Natural killer cell (primary cell): Measurements from ENCODE around the gene TRIM2. TPM values are rescaled to one million over a fixed set of nuclear protein-coding genes. Genes with fewer than 3 reads are reported as not detected.

Experiments
- ATAC-seq, 3 donors: fragments of 150-1000 bp in 2 of 3; fragments of 200-7000 bp in 1 of 3; cut with Tn5 transposase; 1 replicate in 1 of 3; 2 replicates in 2 of 3; pipeline ENCODE4 v1.10.0; 2021; ENCODE audit warnings: mild to moderate bottlenecking in 2 of 3, moderate library complexity in 2 of 3
- DNase-seq, 2 donors: peaks; one replicate each; pipeline versions ENCODE4 v3.0.0 to v3.0.0-alpha.2; 2013 to 2021; ENCODE audit warnings: mixed read lengths in 1 of 2
- H3K27ac ChIP-seq: one replicate; pipeline ENCODE4 v1.5.1; 2013; ENCODE audit warnings: mild to moderate bottlenecking, low read length
- H3K27me3 ChIP-seq: one replicate; pipeline ENCODE4 v1.6.1; 2013; ENCODE audit warnings: low read length; ENCODE audit not compliant: control insufficient read depth, insufficient read depth
- H3K36me3 ChIP-seq: one replicate; pipeline ENCODE4 v1.6.1; 2013; ENCODE audit warnings: low read length; ENCODE audit not compliant: control insufficient read depth, insufficient read depth
- H3K4me1 ChIP-seq: one replicate; pipeline ENCODE4 v1.6.1; 2013; ENCODE audit warnings: low read length; ENCODE audit not compliant: control insufficient read depth, insufficient read depth
- H3K4me3 ChIP-seq: one replicate; pipeline ENCODE4 v1.5.1; 2013; ENCODE audit warnings: low read length
- H3K9me3 ChIP-seq: one replicate; pipeline ENCODE4 v1.6.1; 2013; ENCODE audit warnings: low read length; ENCODE audit not compliant: control insufficient read depth, insufficient read depth
- H3K27ac Mint-ChIP-seq, 2 donors: one replicate each; pipeline ENCODE4 v1.8.0; 2022; ENCODE audit warnings: mild to moderate bottlenecking in 2 of 2, mixed read lengths in 2 of 2, moderate library complexity in 1 of 2
- H3K27me3 Mint-ChIP-seq, 2 donors: one replicate each; pipeline ENCODE4 v1.8.0; 2022; ENCODE audit warnings: low read depth in 2 of 2, mixed read lengths in 2 of 2
- H3K36me3 Mint-ChIP-seq: one replicate; pipeline ENCODE4 v1.8.0; 2022; ENCODE audit warnings: mixed read lengths
- H3K4me1 Mint-ChIP-seq, 2 donors: one replicate each; pipeline ENCODE4 v1.8.0; 2022; ENCODE audit warnings: mixed read lengths in 2 of 2
- H3K4me3 Mint-ChIP-seq: one replicate; pipeline ENCODE4 v1.8.0; 2022; ENCODE audit warnings: mild to moderate bottlenecking, moderate library complexity, mixed read lengths
- H3K9me3 Mint-ChIP-seq, 2 donors: one replicate each; pipeline ENCODE4 v1.8.0; 2022; ENCODE audit warnings: mixed read lengths in 2 of 2
- CTCF ChIP-seq: fragments of 200-600 bp; IDR thresholded peaks from one replicate; pipeline ENCODE4 v1.8.0; 2022; ENCODE audit warnings: antibody characterized with exemption
- WGBS: methylation state at CpG from one replicate; pipeline ENCODE4 v1.1.7; 2013; ENCODE audit warnings: missing lambda C conversion rate; ENCODE audit not compliant: insufficient coverage; 5-methylcytosine and 5-hydroxymethylcytosine counted together
- intact Hi-C: fragments of 100-400 bp; cut with micrococcal nuclease; formaldehyde crosslinking; loops from one replicate; pipeline ENCODE4 v1.14.2; 2022
- total RNA-seq, 4 donors: library from RNA; stranded (reverse); fragments of 120-200 nt in 1 of 4; gene quantifications; one replicate each; pipeline versions ENCODE4 v1.2.3 to v1.2.4, GENCODE V29; 2013 to 2022

Gene TRIM2
- total RNA-seq, 3 donors from 2014 or later (not counting 1 experiment from before 2014, with no cell fraction given), result 0.11 TPM; not detected in 2

- TF ChIP-seq CTCF, result no peak
- Histone ChIP-seq H3K4me3 (no peak overlapping the region), H3K27me3 (peaks cover 2% of the 10 kb centered on the region), H3K4me1 (no peaks in the 10 kb centered on the region), H3K9me3 (no peaks in the 10 kb centered on the region), H3K36me3 (no peaks in the 10 kb centered on the region), H3K27ac (no peak overlapping the region)
- ATAC-seq (no peak), DNase-seq (no peak)
- Mint-ChIP-seq H3K27me3 (peaks cover 5 to 13% of the 10 kb centered on the region in 2 donors), H3K36me3 (no peaks in the 10 kb centered on the region), H3K27ac (no peak overlapping the region), H3K9me3 (no peaks in the 10 kb centered on the region), H3K4me3 (no peak overlapping the region), H3K4me1 (no peaks in the 10 kb centered on the region)
- intact Hi-C loops, result no loop called here
- 93% methylated on average over 3 of the region's 3 CpGs for WGBS
Measured at GRCh38 chr4:153324046-153324445, 119.8 kb downstream of the TRIM2 start.

- H3K4me1 ChIP-seq, result no peaks in the 10 kb centered on the region
- peaks cover 5 to 14% of the 10 kb centered on the region in 2 donors for H3K27me3 Mint-ChIP-seq
- no peak for TF ChIP-seq CTCF
- no peak overlapping the region for H3K27ac Mint-ChIP-seq
- no peaks in the 10 kb centered on the region for H3K9me3 ChIP-seq
- H3K36me3 ChIP-seq, result no peaks in the 10 kb centered on the region
- 95% methylated on average over 1 of the region's 2 CpGs for WGBS
- ATAC-seq (no peak), DNase-seq (no peak)
- peaks cover 2% of the 10 kb centered on the region for H3K27me3 ChIP-seq
- no peak overlapping the region for H3K27ac ChIP-seq
- H3K4me3 Mint-ChIP-seq, result no peak overlapping the region
- intact Hi-C loops, result no loop called here
- no peaks in the 10 kb centered on the region for H3K9me3 Mint-ChIP-seq
- no peak overlapping the region for H3K4me3 ChIP-seq
- no peaks in the 10 kb centered on the region for H3K36me3 Mint-ChIP-seq
- no peaks in the 10 kb centered on the region for H3K4me1 Mint-ChIP-seq
Measured at GRCh38 chr4:153325558-153325957, 121.3 kb downstream of the TRIM2 start.

GRCh38 chr4:153326513-153326912 lies 122.3 kb downstream of the TRIM2 start:
- Mint-ChIP-seq H3K27ac (no peak overlapping the region), H3K27me3 (peaks cover 5 to 11% of the 10 kb centered on the region in 2 donors), H3K4me3 (no peak overlapping the region), H3K36me3 (no peaks in the 10 kb centered on the region), H3K4me1 (no peaks in the 10 kb centered on the region), H3K9me3 (no peaks in the 10 kb centered on the region)
- peaks cover 2% of the 10 kb centered on the region for H3K27me3 ChIP-seq
- H3K27ac ChIP-seq, result no peak overlapping the region
- TF ChIP-seq CTCF, result no peak
- no peaks in the 10 kb centered on the region for H3K36me3 ChIP-seq
- intact Hi-C loops, result no loop called here
- no peak overlapping the region for H3K4me3 ChIP-seq
- 97% methylated on average over 11 of the region's 11 CpGs for WGBS
- no peaks in the 10 kb centered on the region for H3K9me3 ChIP-seq
- ATAC-seq (no peak), DNase-seq (no peak)
- H3K4me1 ChIP-seq, result no peaks in the 10 kb centered on the region

- Histone ChIP-seq H3K4me1 (no peaks in the 10 kb centered on the region), H3K27ac (no peak overlapping the region), H3K36me3 (no peaks in the 10 kb centered on the region), H3K9me3 (no peaks in the 10 kb centered on the region), H3K27me3 (peaks cover 2% of the 10 kb centered on the region), H3K4me3 (no peak overlapping the region)
- Mint-ChIP-seq H3K9me3 (no peaks in the 10 kb centered on the region), H3K4me1 (no peaks in the 10 kb centered on the region), H3K4me3 (no peak overlapping the region), H3K27me3 (peaks cover 5 to 11% of the 10 kb centered on the region in 2 donors), H3K27ac (no peak overlapping the region), H3K36me3 (no peaks in the 10 kb centered on the region)
- no peak for TF ChIP-seq CTCF
- intact Hi-C loops, result no loop called here
- no CpG with 5 or more reads among the region's 1 CpG for WGBS
- ATAC-seq (no peak), DNase-seq (no peak)
Measured at GRCh38 chr4:153327247-153327646, 123.0 kb downstream of the TRIM2 start.
